GM18498 (cell line): Measurements from ENCODE around the gene CCNB1.
"Not testable (repeated sequence)": the region's sequence is repeated elsewhere in the genome, so short reads cannot be mapped to it uniquely, and the experiment has no call there.

Source experiments
- ATAC-seq: cut with Tn5 transposase; IDR thresholded peaks from one replicate; pipeline ENCODE4 v1.9.1; 2021; ENCODE audit warnings: mild to moderate bottlenecking, moderate library complexity; ENCODE audit not compliant: unreplicated experiment

CCNB1 gene

DNA sequence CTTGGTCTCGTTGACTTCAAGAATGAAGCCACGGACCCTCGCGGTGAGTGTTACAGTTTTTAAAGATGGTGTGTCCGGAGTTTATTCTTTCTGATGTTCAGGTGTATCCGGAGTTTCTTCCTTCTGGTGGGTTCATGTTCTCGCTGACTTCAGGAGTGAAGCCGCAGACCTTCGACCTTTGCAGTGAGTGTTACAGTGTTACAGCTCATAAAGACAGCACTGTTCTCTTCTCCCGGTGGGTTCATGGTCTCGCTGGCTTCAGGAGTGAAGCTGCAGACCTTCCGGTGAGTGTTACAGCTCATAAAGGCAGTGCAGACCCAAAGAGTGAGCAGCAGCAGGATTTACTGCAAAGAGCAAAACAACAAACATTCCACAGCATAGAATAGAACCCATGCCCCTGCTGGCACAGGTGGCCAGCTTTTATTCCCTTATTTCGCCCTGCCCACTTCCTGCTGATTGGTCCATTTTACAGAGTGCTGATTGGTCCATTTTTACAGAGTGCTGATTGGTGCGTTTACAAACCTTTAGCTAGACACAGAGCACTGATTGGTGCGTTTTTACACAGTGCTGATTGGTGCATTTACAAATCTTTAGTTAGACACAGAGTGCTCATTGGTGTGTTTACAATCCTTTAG, 14.8 kb downstream of the CCNB1 start:
- ATAC-seq: not testable (repeated sequence)

DNA sequence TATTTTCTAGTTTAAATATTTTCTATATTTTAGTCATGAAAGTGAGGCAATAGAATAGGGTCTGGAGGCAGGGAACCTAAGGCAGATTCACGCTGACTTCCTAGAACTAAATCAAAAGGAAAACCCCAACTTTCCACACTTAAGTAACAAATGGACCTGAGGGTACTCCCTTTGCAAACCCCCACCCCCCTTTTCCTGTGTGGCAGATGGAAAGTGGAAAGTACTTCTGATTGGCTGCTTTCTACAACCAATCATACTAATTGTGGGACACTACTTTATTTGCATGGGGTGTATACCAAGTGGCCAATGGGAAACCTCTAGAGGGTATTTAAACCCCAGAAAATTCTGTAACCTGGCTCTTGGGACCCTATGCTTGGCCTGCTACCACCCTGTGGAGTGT, 17.7 kb downstream of the CCNB1 start:
- ATAC-seq: no peak

DNA sequence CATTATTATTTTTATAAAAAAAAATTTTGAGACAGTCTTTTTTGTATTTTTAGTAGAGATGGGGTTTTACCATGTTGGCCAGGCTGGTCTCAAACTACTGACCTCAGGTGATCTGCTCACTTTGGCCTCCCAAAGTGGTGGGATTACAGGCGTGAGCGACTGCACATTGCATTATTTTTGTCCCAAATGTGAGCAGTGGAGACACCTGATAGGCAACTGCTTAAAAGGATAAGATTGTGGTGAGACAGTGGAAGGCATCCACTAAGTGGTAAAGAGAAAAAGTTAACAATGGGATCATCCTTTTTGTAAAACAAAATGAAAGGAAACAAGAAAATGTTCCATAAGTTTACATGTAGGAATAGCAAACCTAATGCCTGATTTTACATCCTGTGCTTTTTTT, 20.4 kb downstream of the CCNB1 start:
- no peak for ATAC-seq

DNA sequence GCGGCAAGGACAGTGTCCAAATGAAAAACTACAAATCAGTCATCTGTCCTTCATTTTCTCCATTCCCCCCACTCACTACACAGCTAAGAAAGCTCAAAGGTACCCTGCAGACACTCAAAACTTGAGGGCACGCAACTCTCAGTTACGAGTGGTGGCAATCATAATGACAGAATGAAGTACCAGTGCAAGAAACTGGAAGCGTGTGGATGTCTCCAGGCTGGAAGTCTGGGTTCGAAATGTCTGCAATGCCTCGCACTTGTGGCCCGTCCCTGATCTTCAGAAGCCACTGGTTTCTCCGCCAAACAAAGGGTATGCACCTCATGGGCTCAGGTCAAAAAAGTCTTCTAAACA, 21.8 kb downstream of the CCNB1 start:
- ATAC-seq: no peak

DNA sequence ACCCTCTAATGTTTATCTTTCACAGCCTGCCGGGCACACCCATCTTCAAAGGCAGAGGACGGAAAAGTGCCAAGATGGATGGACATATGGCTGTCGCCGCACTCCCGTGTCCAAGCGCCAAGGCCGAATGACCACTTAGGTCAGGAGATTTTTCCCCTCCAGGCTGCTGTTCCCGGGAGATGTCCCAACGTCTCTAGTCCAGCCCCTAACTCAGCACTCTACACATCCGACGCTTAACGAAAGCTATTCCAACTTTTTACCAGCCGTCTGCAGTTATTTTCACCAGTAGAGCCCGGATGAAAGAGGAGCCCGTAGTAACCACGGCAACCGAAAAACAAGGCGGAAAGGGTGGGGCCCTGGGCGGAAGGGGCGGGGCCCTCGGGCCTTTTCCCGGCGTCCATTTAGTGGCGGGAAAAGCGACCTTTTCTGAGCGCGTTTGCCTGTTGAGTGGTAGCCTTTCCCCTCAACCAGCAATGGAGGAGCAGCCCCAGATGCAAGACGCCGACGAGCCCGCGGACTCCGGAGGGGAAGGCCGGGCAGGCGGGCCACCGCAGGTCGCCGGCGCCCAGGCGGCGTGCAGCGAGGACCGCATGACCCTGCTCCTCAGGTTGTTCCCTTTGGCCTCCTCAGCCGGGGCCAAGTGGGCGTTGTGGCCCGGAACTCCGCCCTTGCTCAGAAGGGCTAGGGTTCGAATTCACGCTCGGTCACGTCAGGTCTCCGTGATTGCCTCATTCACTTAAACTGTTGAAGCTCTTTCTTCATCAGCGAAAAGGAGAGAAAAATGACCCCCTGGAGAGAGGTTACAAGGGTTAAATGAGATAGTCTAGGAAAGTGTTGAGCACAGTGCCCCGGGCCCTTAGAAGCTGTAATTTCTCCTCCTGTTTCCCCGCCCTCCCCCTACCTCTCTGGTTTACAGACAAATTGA, 22.5 kb downstream of the CCNB1 start, which contains the start of gene CENPH:
TSS of gene CENPH (plus strand) at position 422 of the 925 bp plus-strand sequence. CDS start at position 474, 52 bp downstream.
- ATAC-seq: peak; percentile 96

DNA sequence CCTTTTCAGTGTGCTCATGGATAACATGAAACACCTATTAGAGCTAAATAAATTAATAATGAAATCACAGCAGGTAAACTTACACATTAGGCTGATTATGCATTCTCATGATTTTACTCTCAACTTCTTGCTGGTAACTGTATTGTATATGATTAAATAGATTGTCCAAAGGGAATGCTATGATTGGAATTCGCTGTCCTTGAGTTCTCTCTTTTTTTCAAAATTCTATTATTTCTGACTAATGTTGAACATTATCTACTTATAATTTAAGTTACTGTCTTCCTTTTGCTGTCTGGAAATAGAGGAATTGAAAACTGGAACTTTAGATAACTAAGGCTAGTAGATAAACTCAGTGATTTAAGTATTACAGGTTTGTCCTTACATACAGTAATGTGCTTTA, 35.5 kb downstream of the CCNB1 start:
- ATAC-seq: no peak

DNA sequence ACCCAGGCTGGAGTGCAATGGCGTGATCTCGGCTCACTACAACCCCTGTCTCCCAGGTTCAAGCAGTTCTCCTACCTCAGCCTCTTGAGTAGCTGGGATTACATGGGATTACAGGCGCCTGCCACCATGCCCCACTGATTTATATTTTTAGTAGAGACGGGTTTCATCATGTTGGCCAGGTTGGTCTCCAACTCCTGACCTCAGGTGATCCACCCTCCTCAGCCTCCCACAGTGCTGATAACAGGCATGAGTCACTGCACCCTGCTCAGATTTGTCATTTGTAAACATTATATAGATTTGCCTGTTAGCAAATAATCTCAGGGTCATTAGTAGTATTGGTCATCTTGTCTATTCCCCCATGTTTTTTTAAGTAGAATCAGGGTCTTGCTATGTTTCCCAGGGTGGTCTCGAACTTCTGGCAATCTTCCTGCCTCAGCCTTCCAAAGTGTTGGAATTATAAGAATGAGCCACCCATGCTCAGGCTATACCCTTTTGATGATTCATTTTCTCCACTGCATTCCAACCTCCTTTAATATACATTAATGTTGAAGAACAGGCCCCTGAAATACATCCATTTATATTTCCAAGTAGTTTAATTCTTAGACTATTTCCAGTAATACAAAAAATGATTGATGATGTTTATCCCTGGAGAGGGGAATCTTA, 39.7 kb downstream of the CCNB1 start:
- no peak for ATAC-seq

DNA sequence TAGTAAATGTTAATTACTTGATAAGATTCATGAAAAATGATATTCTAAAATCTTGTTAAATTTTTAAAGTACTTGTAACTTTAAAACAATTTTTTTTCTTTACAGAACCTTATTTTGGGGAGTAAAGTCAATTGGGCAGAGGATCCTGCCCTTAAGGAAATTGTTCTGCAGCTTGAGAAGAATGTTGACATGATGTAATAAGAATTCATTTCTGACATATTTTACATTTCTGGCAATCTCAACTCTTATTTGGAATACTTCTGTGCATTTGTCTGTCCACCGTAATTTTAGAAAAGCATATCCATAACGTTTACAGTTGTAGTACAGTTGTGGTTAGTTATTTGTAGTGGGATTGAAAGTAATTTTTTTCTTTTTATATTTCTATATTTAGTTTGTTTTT, 42.7 kb downstream of the CCNB1 start:
- no peak for ATAC-seq

DNA sequence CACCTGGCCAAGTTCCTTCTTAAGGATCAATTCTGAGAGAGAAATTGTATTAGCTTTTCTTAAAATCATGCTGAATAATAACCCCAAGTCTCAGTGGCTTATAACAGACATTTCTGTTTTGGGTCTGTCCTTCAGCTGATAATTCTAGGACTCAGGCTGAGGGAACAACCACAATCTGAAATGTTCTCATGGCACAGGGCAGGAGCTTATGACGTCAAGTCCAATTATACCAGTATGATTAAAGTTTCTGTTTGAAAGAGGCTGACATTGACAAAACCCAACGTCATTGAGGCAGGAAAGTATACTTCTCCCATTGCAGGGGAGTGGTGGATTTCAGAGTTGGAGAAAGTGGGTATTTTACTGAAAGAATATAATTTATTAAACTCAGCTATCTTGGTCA, 44.2 kb downstream of the CCNB1 start:
- ATAC-seq: no peak

DNA sequence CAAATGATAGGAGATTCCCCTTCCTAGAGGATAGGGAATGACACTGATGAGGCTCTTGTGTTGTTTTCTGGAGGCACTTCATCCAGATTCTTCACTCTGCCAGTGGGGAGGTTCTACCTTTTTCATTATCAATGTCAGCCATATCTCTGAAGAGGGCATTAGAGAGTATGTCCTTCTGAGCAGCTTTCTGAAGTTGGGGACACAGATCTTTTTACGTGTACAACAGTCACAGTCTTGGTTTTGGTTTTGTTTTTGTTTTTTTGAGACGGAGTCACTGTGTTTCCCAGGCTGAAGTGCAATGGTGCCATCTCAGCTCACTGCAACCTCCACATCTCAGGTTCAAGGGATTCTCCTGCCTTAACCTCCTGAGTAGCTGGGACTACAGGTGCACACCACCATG, 45.1 kb downstream of the CCNB1 start:
- peak; percentile 54 for ATAC-seq

DNA sequence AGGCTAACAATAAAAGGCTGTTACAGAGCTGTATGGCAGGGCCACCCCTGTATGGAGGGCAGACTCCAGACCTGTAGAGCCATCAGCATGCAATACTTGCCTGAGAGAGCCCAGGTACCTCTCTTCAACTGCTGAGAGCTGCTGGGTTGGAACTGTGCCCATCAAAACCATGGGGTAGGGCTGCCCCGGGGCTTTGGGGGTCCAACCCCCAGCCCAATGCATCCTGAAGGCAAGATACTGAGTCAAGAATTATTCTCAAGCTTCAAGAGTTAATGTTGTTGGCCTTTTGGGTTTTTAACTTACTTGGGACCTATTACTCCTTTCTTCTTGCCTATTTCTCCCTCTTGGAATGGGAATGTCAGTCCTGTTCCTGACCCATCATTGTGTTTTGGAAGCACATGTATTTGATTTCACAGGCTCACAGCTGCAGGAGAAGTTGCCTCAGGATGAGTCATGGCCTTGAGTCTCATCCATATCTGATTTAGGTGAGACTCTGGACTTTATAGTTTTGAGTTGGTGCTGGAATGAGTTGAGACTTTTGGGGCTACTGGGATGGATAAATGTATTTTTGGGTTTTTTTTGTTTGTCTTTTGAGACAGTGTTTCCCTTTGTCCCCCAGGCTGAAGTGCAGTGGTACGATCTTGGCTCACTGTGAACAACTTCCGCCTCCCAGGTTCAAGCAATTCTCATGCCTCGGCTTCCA, 46.7 kb downstream of the CCNB1 start:
- ATAC-seq: no peak

DNA sequence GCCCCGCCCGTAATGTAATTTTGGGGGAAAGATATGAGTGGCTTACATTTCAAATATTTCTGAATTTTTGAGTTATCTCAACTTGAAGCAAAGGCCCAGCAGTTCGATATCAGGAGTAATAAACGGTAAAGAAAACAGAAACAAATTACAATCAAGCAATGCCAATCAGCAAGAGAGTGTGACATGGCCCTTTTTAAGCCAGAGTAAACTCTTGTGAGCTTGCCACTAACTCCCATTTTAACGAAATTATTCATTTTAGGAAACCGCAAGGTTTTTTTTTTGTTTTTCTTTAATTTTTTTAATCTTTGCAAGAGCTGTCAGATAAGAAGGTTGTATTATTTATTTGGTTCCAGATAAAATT, 50.2 kb downstream of the CCNB1 start:
- ATAC-seq: no peak

DNA sequence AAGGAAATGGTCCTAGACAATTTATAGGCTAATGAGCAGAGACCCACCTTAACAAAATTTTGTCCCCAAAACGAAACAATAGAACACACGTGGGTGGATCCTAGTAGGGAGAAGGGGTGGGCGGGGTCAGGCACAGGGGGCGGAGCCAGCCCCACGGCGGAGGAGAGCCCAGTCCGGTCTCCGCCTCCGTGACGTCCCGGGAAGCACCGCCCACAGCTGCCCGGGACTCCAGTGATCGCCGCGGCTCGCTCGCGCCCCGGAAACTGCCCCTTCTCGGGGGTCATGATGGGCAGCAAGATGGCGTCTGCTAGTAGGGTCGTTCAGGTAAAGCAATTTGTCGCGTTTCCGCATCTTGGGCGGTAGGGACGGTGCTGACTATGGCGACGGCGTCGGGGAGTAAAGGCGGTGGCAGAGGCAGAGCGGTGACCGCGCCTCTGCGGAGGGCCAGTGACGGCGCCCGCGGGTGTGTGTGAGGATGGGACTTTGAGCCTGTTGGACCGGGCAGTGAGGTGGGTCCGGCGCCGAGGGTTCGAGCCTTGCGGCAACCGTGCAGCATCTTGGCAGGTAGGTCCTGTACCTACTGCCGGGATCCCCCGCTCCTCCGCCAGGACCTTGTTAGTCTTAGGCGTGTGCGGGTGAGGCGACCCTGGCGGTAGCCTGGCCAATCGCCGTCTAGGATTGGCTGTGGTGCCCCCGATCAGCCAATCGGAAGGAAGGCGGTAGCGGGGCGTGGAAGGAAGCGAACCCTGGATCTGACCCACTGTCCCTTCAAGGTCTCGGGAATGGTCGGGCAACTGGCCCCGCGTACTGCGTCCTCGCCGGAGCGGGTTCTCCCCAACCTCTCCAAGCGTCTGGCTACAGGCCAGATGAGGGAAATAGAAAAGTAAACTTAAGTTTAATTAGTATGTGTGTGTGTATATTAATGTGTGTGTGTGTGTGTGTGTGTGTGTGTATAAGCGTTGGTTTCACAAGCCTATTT, 50.9 kb downstream of the CCNB1 start:
- peak; percentile 91 for ATAC-seq

DNA sequence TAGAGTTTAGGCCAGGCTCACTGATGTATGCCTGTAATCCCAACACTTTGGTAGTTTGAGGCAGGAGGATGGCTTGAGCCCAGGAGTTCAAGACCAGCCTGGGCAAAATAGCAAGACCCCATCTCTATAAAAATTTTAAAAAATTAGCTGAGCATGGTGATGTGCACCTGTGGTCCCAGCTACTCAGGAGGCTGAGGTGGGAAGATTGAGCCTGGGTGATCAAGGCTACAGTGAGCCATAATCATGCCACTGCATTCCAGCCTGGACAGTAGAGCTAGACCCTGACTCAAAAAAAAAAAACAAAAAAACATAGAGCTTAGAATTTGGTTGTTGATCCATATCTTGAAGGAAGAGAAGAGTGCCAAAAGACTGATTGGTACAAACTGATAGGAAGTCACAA, 53.0 kb downstream of the CCNB1 start:
- ATAC-seq: no peak

DNA sequence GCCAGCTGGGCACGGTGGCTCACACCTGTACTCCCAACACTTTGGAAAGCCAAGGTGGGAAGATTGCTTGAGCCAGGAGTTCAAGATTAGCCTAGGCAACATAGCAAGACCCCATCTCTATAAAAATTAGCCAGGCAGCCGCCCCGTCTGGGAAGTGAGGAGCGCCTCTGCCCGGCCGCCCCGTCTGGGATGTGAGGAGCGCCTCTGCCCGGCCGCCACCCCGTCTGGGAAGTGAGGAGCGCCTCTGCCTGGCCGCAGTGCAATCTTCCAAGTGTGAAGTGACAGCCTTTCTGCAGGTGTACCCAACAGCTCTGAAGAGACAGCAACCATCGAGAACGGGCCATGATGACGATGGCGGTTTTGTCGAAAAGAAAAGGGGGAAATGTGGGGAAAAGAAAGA, 53.4 kb downstream of the CCNB1 start:
- ATAC-seq: not testable (repeated sequence)

DNA sequence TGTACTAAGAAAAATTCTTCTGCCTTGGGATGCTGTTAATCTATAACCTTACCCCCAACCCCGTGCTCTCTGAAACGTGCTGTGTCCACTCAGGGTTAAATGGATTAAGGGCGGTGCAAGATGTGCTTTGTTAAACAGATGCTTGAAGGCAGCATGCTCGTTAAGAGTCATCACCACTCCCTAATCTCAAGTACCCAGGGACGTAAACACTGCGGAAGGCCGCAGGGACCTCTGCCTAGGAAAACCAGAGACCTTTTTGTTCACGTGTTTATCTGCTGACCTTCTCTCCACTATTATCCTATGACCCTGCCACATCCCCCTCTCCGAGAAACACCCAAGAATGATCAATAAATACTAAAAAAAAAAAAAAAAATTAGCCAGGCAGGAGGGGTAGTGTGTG, 53.9 kb downstream of the CCNB1 start:
- not testable (repeated sequence) for ATAC-seq

DNA sequence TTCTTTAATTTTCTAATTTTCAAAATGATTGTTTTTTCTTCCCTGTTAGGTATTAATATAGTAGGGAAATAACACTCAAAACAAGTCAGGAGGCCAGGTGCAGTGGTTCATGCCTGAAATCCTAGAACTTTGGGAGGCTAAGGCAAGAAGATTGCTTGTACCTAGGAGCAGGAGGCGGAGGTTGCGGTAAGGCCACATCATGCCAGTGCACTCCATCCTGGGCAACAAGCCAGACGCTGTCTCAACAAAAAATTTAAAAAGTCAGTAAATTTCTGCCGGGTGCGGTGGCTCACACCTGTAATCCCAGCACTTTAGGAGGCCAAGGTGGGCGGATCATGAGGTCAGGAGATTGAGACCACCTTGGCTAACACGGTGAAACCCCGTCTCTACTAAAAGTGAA, 57.6 kb downstream of the CCNB1 start:
- no peak for ATAC-seq

DNA sequence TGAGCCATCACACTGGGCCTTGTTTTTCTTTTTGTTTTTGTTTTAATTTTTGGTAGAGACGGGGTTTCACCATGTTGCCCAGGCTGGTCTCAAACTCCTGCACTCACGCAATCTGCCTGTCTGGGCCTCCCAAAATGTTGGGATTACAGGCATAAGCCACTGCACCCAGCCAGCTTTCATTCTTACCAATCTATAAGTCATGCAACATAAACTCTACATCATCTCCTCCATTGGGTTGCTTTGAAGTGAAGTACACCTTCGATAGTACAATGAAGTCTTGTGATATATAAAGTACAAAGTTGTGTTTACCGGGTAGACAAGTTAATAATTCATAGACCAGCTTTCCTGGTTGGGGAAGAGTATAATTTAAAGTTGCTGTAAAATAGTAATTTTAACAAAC, 58.9 kb downstream of the CCNB1 start:
- ATAC-seq: no peak
